ENCODE measurements around the gene EXOC6B.
"Not testable (repeated sequence)": the region's sequence is repeated elsewhere in the genome, so short reads cannot be mapped to it uniquely, and the experiment has no call there.

Gene EXOC6B

GRCh38 chr2:72674982-72675915 lies 150.6 kb downstream of the EXOC6B start:
- DNase-seq, result no peak

GRCh38 chr2:72673279-72673678 lies 152.6 kb downstream of the EXOC6B start:
- no peak for DNase-seq

GRCh38 chr2:72669121-72669520 lies 156.7 kb downstream of the EXOC6B start:
- no peak for DNase-seq

- DNase-seq, result no peak
These were observed 157.2 kb downstream of the EXOC6B start for GRCh38 chr2:72668647-72669046.

GRCh38 chr2:72665448-72665847 lies 160.4 kb downstream of the EXOC6B start:
- DNase-seq, result no peak

- DNase-seq, result no peak
These were observed 163.8 kb downstream of the EXOC6B start for GRCh38 chr2:72661985-72662384.

GRCh38 chr2:72649810-72650209 lies 176.0 kb downstream of the EXOC6B start:
- no peak for DNase-seq

GRCh38 chr2:72641221-72641620 lies 184.6 kb downstream of the EXOC6B start:
- DNase-seq, result not testable (repeated sequence)

GRCh38 chr2:72638600-72639211 lies 187.1 kb downstream of the EXOC6B start:
- no peak for DNase-seq

- DNase-seq, result no peak
These were observed 189.6 kb downstream of the EXOC6B start for GRCh38 chr2:72636210-72636609.

- DNase-seq, result no peak
These were observed 195.1 kb downstream of the EXOC6B start for GRCh38 chr2:72630767-72631166.

GRCh38 chr2:72629062-72629461 lies 196.8 kb downstream of the EXOC6B start:
- DNase-seq, result no peak

- DNase-seq, result no peak
These were observed 198.8 kb downstream of the EXOC6B start for GRCh38 chr2:72627083-72627482.

- no peak for DNase-seq
These were observed 200.5 kb downstream of the EXOC6B start for GRCh38 chr2:72625366-72625765.

GRCh38 chr2:72623481-72623880 lies 202.4 kb downstream of the EXOC6B start:
- DNase-seq, result no peak

GRCh38 chr2:72619626-72620025 lies 206.2 kb downstream of the EXOC6B start:
- DNase-seq, result no peak

- DNase-seq, result no peak
These were observed 211.9 kb downstream of the EXOC6B start for GRCh38 chr2:72613931-72614330.

- DNase-seq, result no peak
These were observed 213.1 kb downstream of the EXOC6B start for GRCh38 chr2:72612614-72613160.

GRCh38 chr2:72607189-72607588 lies 218.6 kb downstream of the EXOC6B start:
- no peak for DNase-seq

- DNase-seq, result no peak
These were observed 219.9 kb downstream of the EXOC6B start for GRCh38 chr2:72605836-72606442.

GRCh38 chr2:72604468-72604867 lies 221.4 kb downstream of the EXOC6B start:
- no peak for DNase-seq

- DNase-seq, result no peak
These were observed 222.4 kb downstream of the EXOC6B start for GRCh38 chr2:72603481-72603880.

- DNase-seq, result no peak
These were observed 223.1 kb downstream of the EXOC6B start for GRCh38 chr2:72602711-72603110.

- DNase-seq, result no peak
These were observed 223.7 kb downstream of the EXOC6B start for GRCh38 chr2:72602095-72602494.

Measured in activated CD4-positive, alpha-beta T cell treated with anti-CD3 and anti-CD28 coated beads, Interleukin-2, amount 50 U/mL, for 4 hours (primary cell).